ENCODE measurements around the gene TSPAN4.

DNA sequence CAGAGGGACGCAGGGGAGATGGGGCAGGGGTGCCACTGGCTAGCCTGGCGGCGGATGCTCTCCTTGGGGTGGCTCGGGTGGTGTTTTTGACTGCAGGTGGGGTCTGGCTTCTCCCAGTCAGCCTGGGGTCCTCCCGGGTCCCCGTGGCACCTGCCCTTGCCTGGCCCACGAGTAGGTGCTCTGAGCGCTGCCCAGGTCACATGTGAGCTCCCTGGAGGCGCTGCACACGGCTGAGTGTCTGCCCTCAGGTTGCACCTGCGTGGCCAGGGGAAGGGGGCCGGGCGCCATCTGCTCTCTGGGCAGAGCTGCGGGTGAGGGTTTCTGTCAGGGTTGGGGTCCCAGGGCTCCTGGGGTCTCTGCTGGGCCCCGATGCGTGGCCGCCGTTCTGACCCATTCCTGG lies 5.2 kb downstream of the TSPAN4 start:
- TF ChIP-seq, protein P1, sequence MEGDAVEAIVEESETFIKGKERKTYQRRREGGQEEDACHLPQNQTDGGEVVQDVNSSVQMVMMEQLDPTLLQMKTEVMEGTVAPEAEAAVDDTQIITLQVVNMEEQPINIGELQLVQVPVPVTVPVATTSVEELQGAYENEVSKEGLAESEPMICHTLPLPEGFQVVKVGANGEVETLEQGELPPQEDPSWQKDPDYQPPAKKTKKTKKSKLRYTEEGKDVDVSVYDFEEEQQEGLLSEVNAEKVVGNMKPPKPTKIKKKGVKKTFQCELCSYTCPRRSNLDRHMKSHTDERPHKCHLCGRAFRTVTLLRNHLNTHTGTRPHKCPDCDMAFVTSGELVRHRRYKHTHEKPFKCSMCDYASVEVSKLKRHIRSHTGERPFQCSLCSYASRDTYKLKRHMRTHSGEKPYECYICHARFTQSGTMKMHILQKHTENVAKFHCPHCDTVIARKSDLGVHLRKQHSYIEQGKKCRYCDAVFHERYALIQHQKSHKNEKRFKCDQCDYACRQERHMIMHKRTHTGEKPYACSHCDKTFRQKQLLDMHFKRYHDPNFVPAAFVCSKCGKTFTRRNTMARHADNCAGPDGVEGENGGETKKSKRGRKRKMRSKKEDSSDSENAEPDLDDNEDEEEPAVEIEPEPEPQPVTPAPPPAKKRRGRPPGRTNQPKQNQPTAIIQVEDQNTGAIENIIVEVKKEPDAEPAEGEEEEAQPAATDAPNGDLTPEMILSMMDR (IDR thresholded peaks at IDR 0.05) = no peak
- no peak for TF ChIP-seq POLR2A (IDR thresholded peaks at IDR 0.05)
